GM19023 (cell line): ENCODE measurements around the gene SGSM2.

Source experiments
- ATAC-seq: cut with Tn5 transposase; IDR thresholded peaks from one replicate; pipeline ENCODE4 v1.9.1; 2021; ENCODE audit warnings: mild to moderate bottlenecking, moderate library complexity; ENCODE audit not compliant: unreplicated experiment

SGSM2 gene

GRCh38 chr17:2416010-2416734 is 78.9 kb downstream of the SGSM2 start:
- ATAC-seq = no peak

- ATAC-seq = no peak
Measured at GRCh38 chr17:2418572-2418971, 81.3 kb downstream of the SGSM2 start.

GRCh38 chr17:2419486-2419885 is 82.2 kb downstream of the SGSM2 start:
- ATAC-seq = no peak

GRCh38 chr17:2420176-2420575 is 82.9 kb downstream of the SGSM2 start:
- ATAC-seq = no peak

- no peak for ATAC-seq
Measured at GRCh38 chr17:2421315-2422147, 84.2 kb downstream of the SGSM2 start.

GRCh38 chr17:2423271-2423670 is 86.0 kb downstream of the SGSM2 start:
- no peak for ATAC-seq

- ATAC-seq = no peak
Measured at GRCh38 chr17:2427215-2427614, 89.9 kb downstream of the SGSM2 start.

GRCh38 chr17:2427910-2428309 is 90.6 kb downstream of the SGSM2 start:
- no peak for ATAC-seq
